ENCODE measurements around the gene ZNF569.
"Not testable (repeated sequence)": the region's sequence is repeated elsewhere in the genome, so short reads cannot be mapped to it uniquely, and the experiment has no call there.

The ZNF569 gene

DNA sequence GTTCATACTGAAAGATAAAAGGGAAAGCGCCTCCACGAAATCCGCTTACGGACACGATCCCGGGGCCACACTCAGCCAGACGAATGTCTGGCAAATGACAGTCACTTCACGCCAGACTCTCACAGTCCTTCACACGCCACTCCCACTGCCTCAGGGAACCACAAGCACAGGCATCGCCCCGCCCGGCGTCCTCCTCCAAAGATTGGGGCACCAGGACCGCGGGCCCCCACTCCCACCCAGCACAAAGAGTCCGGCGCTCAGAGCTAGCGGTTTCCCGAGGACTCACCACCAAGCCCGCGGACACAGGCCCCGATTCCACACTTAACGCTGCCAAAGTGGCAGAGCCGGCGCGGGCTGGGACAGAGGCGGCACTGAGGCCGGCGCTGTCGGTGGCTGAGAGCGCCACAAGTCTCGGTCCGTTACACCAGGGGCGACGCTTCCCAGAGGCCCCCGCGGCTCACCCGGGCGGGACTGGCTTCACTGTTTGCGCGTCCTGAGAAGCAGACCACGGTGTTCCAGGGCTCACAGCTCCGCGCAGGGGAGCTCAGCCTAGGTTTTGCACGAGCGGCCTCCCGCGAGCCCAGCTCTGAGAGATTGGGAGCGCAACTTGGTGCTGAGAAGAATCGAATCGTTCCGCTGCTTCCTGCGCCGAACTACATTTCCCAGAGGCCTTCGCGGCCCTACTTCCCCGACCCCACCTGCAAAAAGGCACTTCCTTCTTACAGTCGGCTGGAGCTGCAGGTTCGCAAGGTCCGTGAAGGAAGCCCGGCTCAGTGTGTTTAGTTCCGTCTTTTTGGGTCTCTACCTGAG, at the start of gene ZNF569:
Gene ZNF569, minus strand, starts transcription at position 647 of the 810 bp plus-strand sequence. CDS start 22,523 bp downstream, outside the sequence.
- DNase-seq (ENCODE audit: low read depth), result peak; percentile 82

DNA sequence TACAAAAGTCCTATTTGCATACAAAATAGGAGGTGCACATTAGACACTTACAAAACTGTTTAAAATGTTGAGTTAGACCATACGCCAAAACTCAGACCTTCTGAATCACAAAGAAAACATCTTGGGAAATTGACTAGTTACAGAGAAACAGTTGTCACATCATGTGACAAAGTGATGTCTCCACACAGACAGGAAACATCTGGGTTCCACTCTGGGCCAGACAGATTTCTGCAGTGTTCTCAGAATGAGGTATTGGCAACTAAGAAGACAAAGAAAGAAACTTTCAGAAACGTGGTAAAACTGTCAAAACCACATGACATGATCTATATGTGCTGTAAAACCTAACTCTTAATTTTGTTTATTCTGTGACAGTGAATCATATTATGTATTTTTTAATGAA, 46.2 kb upstream of the ZNF569 start:
- DNase-seq (ENCODE audit: low read depth), result no peak

DNA sequence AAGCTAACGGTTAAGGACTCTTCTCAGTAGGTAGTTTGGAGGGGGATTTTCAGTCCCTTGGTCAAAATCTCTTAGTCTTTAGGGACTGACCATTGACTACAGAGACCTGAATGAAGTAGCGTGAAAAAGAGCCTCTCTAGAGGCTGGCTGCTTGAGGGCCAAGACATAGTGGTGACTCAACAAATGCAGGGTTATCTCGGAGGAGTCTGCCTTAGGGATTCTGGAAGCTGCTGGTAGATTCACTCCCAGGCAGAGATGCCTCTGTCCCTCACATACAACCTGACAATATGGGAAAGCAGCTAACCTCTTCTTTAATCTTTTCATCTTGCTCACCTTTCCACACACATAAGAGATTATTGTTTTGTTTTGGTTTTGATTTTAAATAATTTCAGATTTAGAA, 44.6 kb upstream of the ZNF569 start:
- no peak for DNase-seq (ENCODE audit: low read depth)

DNA sequence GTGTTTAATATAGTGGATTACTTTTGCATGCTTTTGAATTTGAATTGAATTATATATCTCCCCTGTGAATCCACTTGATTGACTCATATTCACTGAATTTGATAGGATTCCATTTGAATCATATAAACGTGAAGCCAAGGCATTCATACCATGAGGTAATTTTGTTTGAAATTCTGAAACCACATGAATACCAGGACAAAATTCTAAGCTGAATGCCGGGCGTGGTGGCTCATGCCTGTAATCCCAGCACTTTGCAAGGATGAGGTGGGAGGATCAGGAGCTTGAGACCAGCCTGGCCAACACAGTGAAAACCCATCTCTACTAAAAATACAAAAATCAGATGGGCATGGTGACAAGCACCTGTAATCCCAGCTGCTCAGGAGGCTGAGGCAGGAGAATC, 43.9 kb upstream of the ZNF569 start:
- DNase-seq (ENCODE audit: low read depth), result no peak

DNA sequence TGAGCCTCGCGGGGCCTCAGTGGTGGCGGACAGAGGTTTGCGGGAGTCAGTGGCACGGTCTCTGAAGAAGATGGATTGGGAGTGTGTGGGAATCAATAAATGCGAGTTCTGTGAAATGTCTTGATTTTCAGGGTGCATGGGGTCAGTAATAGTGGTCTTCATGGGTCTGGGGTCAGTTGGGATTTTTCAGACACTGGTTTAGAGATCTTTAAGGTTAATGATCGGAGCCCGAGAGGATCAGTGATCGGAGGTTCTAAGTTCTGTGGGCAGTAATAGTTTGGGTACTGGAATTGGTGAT, 39.9 kb upstream of the ZNF569 start:
- no peak for DNase-seq (ENCODE audit: low read depth)

DNA sequence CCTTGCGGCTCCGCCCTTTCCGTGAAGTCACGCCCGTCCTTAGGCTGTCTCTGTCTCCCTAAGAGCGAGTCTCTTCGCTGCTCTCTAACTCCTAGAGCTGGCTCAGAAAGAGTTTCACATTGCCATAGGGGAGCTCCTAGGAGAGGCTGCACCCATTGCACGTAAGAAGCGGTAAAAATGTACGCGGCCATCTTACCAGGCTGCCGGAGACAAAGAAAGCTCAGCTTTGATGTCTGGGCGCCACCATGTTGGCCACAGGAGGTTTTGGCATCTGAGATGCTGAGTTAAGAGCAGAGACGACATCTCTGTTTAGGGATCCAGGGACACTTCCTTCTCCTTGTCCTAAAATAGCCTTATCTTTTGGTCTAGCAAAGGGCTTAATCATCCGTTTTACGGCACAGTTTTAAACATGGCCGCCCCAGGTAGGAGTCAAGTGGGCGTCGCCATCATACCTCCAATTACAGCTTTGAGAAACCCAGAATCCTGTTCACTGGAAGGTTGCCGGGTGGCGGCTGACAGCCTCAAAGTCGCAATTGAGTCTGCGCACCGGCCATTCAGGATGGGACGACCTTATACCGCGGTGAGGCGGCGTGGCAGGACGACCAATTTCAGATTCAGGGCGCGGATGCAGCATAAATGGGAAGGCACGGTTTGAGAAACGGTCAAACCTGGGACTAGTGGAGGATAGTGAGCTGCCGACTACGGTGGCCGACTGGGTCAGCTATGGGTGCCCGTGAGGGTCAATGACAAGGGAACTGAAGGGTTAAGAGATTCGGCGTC, 39.3 kb upstream of the ZNF569 start, which contains the start of gene ZNF793:
Gene ZNF793, plus strand, starts transcription at position 553 of the 780 bp plus-strand sequence. CDS start 16,501 bp downstream, outside the sequence.
- DNase-seq (ENCODE audit: low read depth), result peak; percentile 47

DNA sequence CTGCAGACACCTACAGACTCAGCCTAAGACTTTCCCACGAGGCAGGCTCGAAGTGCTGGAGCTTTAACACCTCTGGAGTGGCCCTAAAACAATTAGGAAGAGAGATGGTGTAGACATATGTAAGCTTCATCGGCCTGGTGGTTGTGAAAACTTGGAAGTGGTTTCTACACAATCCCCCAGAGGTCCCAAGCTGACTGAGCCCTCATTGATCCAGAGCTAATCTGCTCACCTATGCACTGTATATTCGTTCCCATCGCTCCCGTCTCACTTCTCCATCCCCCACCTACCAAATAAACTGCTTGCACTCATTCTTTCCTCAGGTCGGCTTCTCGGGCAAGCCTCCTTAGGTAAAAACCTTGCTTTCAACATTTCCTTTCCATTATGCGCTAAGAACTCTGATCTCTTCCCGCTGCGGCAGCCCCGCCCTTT, 38.7 kb upstream of the ZNF569 start:
- no peak for DNase-seq (ENCODE audit: low read depth)

DNA sequence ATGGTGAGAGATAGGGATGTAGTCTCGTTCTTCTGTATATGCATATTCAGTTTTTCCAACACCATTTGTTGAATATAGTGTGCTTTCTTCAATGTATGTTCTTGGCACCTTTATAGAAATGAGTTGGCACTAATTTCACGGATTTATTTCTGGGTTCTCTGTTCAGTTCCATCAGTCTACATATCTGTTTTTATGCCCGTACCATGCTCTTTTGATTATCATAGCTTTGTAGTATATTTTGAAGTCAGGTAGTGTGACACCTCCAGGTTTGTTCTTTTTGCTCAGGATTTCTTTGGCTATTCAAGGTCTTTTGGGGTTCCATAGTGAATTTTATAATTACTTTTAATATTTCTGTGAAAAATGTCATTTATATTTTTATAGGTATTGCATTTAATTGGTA, 25.0 kb upstream of the ZNF569 start:
- DNase-seq (ENCODE audit: low read depth), result no peak

DNA sequence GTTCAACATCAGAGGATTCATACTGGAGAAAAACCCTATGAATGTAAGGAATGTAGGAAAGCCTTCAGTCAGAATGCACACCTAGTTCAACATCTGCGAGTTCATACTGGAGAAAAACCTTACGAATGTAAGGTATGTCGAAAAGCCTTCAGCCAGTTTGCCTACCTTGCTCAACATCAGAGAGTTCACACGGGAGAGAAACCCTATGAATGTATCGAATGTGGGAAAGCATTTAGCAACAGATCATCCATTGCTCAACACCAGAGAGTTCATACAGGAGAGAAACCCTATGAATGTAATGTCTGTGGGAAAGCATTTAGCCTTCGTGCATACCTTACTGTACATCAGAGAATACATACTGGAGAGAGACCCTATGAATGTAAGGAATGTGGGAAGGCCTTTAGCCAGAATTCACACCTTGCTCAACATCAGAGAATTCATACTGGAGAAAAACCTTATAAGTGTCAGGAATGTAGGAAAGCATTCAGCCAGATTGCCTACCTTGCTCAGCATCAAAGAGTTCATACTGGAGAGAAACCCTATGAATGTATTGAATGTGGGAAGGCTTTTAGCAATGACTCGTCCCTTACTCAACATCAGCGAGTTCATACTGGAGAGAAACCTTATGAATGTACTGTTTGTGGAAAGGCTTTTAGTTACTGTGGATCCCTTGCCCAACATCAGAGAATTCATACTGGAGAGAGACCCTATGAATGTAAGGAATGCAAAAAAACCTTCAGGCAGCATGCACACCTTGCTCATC, 17.3 kb upstream of the ZNF569 start:
- DNase-seq (ENCODE audit: low read depth), result no peak

DNA sequence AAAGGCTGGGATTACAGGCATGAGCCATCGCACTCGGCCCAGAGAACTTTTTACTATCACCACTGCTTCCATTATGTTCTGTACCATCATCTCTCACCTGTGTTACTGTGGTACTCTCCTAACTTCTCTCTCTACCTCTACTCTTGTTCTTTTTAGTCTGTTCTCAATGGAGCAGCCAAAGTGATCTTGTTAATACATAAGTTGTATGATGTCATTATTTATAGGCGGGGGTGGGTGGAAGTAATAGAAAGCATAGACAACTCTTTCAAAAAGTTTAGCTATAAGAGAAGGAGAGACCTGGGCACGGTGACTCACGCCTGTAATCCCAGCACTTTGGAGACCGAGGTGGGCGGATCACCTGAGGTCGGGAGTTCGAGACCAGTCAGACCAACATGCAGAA, 4.9 kb upstream of the ZNF569 start:
- DNase-seq (ENCODE audit: low read depth), result no peak

DNA sequence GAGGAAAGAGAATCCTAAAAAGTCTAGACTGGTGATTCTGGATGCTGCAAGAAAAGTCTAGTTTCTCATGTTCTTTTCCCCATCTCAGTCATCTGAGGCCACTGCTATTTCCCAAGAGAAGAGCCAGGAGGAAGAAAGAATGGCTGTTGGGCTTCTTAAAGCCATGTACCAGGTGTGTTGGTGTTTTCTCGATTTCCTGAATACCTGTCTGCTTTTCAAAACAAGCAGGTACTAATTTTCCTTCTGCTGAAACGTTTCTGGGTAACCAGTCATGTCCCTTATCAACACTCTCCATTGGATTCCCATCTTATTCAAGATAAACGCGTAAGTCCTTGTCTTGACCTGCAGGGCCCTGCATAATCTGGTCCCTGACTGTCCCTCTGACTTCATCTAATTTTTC, 3.0 kb upstream of the ZNF569 start:
- no peak for DNase-seq (ENCODE audit: low read depth)

DNA sequence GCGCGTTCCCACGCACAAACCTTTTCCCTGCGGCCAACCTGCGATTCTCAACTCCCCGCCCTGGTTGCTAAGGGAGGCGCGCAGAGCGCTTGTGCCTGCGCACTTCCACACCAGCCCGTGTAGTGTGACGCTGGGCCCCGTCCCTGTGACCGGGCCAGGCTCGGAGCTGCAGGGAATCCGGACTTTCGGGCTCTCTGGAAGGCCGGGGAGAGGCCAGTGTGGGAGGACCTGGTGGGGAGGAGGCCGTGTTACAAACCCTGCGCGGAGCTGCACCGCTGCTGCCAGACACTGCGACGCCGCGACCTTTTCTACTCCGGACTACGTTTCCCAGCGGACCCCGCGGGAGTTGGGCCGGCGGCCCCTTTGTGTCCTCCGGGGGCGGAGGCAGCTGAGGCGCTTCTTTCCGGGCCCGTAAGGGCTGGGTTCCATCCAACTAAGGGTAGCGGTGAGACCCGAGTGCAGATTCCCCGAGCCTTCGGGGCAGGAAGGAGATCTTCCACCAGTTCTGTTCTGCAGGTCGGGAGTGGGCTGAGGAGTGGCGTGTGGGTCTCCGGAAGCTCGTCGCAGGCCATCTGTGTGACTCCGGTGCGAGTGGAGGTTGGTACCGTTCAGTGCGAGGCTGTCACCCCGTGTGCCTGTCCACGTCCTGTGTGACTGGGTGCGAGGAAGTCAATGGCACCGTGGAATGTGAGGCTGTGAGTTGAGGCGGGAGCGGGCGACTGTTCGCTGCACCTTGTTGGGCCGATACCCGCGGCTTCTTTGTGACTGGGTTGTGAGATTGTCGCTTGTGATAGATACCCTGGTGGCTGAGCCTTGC, 1.9 kb upstream of the ZNF569 start, which contains the start of gene ZNF570:
Gene ZNF570, plus strand, starts transcription at position 396 of the 817 bp plus-strand sequence. CDS start 999 bp downstream, outside the sequence.
- peak; percentile 73 for DNase-seq (ENCODE audit: low read depth)

DNA sequence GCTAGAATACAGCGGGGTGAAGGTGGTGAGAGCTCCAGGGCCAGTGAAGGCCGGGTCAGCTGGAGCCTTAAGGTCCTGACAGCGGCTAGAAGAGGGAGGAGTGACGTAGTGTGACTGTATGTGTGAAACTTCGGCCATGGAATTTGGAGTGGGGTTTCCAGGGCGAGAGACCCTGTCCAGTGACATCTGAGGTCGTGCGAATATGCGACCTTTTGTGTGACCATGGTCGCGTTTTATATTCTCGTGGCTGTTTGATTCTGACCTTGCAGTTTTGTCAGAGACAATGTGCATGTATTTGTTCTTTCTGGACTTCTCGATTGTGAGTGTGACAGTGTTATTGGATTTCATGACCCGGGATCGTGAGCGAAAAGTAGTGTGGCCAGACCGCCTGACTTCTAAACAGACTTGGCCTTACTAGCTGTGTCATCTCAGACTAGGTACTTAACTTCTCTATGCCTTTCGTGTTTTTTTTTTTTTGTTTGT, 405 bp upstream of the ZNF569 start:
- DNase-seq (ENCODE audit: low read depth), result no peak

DNA sequence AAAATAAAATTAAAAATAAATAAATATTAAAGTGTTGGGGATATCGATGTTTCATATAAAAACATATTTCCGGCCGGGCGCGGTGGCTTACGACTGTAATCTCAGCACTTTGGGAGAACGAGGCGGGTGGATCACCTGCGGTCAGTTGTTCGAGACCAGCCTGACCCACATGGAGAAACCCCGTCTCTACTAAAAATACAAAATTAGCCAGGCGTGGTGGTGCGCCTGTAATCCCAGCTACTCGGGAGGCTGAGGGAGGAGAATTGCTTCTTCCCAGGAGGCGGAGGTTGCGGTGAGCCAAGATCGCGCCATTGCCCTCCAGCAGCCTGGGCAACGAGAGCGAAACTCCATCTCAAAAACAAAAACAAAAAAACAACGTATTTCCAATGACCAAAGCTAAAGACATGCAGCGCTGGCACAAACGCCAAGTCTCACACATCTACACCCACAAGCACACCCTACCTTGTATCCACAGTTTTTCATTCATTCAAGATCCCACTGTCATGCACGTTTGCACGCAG, 907 bp downstream of the ZNF569 start:
- peak; percentile 2 for DNase-seq (ENCODE audit: low read depth)

DNA sequence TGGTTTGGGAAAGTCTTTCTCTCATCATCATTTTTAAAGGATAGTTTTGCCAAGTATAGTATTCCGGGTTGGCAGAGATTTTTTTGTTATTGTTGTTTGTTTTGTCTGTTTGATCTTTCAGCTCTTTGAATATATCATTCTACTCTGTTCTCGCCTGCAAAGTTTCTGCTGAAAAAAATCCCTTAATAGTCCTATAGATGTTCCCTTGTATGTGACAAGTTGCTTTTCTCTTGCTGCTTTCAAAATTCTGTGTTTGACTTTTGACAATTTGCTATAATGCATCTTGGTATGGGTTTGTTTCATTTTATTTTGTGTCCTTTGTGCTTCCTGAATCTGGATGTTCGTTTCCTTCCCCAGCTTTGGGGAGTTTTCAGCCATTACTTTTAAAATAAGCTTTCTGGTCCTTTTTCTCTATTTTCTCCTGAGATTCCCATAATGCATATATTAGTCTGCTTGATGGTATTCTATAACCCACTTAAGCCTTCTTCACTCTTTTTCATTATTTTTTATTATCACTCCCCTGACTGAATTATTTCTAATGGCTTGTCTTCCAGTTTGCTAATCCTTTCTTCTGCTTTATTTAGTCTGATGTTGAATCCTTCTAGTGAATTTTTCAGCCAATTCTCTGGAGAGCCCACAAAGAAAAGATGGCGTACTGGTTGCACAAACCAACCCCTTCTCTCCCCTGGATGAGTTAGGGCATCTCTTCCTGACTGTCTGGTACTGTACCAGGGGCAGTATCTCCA, 14.6 kb downstream of the ZNF569 start:
- DNase-seq (ENCODE audit: low read depth), result no peak

DNA sequence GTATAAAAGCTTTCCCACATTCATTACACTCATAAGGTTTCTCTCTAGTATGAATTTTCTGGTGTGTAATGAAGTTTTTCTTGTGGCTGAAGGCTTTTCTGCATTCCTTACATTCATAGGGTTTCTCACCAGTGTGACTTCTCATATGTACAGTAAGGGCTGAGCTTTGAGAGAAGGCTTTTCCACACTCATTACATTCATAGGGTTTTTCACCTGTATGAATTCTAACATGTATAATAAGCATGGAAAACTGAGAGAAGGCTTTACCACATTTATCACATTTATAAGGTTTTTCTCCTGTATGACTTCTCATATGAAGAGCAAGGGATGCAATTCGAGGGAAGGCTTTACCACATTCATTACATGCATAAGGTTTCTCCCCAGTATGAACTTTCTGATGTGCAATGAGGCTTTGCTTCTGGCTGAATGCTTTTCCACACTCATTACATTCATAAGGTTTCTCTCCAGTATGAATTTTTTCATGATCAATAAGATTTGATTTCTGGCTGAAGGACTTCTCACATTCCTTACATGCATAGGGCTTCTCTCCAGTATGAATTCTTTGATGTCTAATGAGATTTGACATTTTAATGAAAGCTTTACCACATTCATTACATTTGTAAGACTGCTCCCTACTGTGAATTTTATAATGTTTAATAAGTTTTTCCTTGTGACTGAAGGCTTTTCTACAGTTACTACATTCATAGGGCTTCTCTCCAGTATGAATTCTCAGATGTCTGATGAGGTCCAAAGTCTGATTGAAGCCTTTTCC, 53.7 kb downstream of the ZNF569 start:
- no peak for DNase-seq (ENCODE audit: low read depth)

DNA sequence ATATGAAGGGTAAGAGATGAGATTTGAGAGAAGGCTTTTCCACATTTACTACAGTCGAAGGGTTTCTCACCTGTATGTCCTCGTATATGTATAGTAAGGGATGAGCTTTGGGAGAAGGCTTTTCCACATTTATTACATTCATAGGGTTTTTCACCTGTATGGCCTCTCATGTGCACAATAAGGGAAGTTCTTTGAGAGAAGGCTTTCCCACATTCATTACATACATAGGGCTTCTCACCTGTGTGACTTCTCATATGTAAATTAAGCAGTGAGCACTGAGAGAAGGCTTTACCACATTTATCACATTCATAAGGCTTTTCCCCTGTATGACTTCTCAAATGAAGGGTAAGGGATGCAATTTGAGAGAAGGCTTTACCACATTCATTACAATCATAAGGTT, 54.5 kb downstream of the ZNF569 start:
- DNase-seq (ENCODE audit: low read depth), result no peak

DNA sequence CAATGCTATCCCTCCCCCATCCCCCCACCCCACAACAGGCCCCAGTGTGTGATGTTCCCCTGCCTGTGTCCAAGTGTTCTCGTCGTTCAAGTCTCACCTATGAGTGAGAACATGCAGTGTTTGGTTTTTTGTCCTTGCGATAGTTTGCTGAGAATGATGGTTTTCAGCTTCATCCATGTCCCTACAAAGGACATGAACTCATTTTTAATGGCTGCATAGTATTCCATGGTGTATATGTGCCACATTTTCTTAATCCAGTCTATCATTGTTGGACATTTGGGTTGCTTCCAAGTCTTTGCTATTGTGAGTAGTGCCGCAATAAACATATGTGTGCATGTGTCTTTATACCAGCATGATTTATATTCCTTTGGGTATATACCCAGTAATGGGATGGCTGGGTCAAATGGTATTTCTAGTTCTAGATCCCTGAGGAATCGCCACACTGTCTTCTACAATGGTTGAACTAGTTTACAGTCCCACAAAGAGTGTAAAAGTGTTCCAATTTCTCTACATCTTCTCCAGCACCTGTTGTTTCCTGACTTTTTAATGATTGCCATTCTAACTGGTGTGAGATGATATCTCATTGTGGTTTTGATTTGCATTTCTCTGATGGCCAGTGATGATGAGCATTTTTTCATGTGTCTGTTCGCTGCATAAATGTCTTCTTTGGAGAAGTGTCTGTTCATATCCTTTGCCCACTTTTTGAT, 61.0 kb downstream of the ZNF569 start:
- DNase-seq (ENCODE audit: low read depth), result not testable (repeated sequence)

DNA sequence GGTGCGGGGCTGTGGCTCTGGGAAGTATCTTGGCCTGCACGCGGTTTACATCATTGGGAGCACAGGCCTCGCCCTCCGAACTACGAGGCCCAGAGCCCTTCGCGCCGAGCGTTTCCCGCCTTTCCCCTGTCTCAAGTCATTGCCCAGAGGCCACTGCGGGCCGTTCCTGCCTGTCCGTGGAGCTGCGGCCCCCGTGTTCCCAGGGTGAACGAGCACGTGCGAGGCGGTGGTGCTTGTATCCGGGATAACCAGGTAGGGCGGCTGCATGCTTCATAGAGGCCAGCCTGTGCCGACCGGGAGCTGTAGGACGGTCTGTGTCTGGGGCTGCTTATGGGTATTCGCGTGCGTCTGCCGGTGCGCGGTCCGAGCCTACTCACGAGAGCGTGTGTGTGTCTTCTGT, 63.8 kb downstream of the ZNF569 start:
- DNase-seq (ENCODE audit: low read depth), result no peak

Data from GM04504 (cell line).